Dedifferentiated amniotic fluid mesenchymal stem cell (primary cell): ENCODE measurements around the gene MCM10.
"Not testable (repeated sequence)": the region's sequence is repeated elsewhere in the genome, so short reads cannot be mapped to it uniquely, and the experiment has no call there.

ENCODE experiments used
- DNase-seq: peaks from one replicate; pipeline ENCODE4 v3.0.0-alpha.2; 2016; ENCODE audit errors: extremely low spot score

MCM10 gene

DNA sequence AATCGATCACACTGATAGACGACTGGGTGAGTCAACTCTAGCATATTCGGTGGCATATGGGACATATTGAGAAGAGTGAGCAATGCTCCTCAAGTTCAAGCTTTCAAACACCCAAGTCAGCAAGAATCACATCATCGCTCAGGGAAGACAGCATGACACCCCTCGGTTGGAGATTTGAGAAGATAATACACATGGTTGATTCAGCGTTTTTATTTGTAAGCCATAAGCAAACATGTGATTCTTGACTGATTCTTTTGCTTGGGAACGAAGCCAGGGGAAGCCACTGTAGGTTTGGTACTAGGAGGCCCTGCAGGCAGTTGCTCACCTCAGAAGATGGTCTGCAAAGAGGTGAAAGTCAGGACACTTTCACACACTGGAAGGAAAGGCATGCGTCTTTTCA lies 60.2 kb downstream of the MCM10 start:
- DNase-seq, result no peak

DNA sequence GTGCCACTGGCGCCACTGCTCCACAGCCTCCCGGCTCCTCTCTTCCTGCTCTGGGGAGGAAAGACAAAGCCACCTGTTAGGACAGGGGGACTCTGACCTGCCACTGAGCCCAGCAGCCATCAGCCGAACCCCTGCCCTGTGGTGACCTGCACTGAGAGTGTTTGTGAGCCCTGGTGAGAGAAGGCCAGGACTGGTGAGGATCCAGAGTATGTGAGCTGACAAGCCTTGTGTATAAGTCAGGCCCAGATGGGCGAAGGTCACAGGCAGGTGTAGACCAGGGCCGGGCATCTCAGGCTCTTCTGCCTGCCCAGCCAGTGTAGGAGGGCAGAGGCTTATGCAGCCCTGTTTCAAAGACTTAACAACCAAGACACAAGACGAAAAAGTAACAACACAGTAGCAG lies 60.8 kb downstream of the MCM10 start:
- DNase-seq, result no peak

DNA sequence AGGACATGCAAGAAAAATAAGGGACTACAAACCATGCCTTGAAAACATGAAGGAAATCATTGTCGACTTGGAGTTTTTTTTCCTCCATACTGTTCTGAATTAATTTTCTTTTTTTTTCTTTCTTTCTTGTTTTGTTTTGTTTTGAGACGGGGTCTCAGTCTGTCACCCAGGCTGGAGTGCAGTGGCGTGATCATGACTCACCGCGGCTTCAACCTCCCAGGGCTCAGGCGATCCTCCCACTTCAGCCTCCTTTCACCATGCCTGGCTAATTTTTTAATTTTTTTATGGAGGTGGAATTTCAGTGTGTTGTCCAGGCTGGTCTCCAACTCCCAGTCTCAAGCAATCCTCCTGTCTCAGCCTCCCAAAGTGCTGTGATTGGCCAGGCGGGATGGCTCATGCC lies 61.2 kb downstream of the MCM10 start:
- no peak for DNase-seq

DNA sequence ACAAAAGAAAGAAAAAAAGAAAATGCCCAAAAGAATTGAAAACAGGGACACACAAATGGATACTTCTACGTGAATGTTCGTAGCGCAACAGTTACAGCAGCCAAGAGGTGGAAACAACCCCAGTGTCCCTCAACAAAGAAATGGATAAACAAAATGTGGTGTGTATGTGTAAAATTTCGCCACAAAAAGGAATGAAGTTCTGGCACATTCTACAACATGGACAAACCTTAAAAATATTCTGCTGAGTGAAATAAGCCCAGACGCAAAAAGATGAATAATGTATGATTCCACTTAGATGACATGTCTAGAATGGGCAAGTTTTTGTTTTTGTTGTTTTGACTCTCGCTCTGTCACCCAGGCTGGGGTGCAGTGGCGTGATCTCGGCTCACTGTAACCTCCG lies 61.9 kb downstream of the MCM10 start:
- no peak for DNase-seq

DNA sequence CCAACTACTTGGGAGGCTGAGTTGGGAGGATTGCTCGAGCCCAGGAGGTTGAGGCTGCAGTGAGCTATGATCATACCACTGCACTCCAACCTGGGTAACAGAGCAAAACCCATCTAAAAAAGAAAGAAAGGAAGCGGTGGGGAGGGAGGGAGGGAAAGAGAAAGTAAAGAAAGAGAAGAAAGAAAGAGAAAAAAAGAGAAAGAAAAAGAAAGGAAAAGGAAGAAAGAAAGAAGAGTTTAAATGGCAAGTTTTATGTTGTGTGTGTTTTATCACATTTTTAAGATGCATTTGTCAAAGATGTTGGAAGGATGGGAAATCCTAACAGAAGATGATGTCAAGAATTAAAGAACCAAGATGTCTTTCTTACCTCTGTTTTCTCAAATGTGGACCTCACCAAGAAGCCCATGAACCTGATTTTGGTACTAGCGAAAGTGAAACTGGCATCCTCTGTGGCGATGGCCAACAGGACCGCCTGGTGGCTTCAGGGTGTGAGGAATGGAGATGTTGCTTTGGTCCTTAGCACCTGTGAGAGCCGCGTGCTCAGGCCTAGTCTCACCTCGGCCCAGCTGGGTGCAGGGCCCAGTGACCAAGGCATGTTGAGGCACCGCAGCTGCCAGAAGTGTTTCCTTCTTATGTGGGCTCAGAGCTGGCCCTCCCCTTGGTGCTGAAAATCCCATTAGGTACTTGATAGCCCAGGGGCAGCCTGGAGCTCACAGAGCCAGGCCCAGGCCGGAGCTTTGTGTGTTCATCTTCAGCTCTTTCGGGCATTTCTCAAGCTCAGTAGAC lies 63.0 kb downstream of the MCM10 start:
- no peak for DNase-seq

DNA sequence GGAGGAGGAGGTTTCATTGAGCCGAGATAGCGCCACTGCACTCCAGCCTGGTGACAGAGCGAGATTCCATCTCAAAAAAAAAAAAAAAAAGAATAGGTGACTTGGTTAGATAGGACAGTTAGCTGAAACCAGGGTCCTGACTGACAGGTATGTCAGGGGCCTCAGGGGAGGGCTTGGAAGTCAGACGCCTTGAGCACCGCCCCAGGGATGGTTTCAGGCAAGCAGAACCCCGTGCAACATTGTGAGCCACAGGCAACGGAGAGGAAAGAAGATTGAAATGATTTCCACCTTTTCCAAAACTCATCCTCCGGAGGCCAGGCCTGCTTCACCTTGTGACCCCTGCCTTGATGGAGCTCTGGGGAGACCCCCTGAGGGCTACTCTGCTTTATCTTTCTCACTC lies 64.2 kb downstream of the MCM10 start:
- DNase-seq, result no peak

DNA sequence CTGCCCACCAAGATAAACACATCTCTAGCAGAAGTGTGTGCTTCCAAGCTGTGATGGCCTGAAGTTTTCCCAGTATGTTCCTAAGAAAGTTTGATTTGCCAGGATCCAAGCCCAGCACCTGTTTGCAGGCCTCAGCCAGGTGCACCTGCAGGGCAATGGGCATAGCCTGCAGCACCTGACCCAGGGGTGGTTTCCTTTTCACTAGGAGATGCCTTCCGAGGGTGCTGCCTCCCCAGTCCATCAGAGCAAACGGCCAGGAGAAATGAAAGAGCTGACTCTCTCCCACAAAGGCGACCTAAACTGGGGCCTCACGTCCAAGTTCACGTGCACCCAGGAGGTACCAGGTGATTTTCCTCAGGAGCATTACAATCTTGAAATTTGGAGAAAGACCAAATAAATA lies 65.7 kb downstream of the MCM10 start:
- no peak for DNase-seq

DNA sequence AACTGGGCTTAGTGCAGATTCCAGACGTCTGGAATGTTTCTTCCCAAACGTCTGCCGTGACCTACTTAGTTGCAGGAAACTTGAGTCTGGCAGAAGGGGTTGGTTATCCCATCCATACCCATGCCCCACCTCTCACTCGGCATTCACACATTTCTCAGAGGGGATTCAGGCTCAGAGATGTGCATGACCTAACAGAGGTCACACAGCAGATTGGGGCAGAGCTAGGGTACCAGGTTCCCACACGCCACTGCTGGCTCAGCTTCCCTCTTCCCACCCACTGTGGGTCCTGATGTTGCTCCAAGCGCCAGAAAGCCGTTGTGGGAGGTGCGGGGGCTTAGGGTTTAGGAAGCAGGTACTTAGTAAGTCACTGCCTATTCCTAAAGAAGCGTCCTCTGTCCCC lies 69.8 kb downstream of the MCM10 start:
- no peak for DNase-seq

DNA sequence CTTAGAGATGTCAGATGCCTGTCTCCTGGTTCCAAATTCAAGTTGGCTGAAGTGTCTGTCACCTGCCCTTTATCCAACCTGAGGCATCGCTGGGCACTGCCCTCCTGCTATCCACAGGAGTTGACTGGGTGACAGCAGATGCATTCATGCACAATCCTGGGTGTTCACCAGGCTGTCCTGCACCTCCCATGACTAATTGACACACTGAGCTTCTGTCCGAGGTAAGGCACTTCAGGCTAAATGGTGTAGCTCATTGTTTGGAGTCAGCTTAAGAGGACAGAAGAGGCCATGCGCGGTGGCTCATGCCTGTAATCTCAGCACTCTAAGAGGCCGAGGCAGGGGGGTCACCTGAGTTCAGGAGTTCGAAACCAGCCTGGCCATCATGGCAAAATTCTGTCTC lies 70.5 kb downstream of the MCM10 start:
- DNase-seq, result no peak

DNA sequence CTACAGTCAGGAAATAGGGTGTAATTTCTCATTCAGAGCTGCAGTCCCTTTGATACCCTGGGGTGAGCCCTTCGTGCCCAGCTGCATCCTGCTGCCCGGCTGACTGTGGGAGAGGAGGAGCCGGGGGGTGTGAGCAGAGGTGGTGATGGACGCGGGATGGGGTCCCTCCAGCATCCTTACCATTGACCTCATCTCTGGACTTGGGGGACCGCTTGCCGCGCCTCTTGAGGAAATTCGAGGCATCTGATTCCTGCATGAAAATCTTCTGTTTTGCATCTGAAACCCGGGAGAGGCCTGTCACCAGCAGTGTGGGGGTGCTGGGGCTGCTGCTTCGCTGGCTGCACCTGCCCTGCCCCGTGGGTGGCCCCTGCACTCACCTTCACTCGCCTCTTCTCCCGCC lies 72.0 kb downstream of the MCM10 start:
- DNase-seq, result no peak

DNA sequence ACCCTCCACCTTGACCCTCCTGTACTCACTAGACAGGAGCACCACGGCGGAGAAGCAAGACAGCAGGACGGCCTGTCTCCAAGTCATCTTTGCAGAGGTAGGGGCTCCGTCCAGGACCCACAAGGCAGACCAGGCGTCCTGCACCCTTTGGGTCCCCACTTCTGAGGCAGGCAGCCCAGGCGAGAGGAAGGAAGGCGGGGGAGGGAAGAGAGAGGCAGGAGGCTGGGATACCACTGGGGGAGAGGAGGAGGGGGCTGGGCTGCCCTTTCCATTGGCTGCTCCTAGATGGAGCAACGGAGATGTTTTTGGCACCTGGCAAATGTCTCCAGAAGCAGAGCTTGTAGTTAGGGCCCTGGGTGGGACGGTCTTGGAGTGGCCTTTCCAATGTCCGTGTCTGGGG lies 72.8 kb downstream of the MCM10 start, which contains the start of gene UCMA:
Gene UCMA (minus strand): TSS at position 203 of the 400 bp plus-strand sequence. CDS start 116 bp downstream, at position 87.
- DNase-seq, result no peak

DNA sequence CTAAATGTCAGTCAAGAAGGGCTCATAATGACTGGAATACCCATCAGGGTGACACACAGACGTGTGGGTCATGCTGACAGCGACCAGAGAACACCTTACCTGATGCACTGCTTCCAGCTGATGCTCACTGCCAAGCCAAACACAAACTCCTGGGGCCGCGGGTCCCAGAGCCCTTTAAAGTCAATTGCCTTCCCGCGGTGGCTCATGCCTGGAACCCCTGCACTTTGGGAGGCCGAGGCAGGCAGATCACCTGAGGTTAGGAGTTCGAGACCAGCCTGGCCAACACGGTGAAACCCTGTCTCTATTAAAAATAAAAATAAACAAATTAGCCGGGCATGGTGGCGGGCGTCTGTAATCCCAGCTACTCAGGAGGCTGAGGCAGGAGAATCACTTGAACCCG lies 73.4 kb downstream of the MCM10 start:
- DNase-seq, result not testable (repeated sequence)

DNA sequence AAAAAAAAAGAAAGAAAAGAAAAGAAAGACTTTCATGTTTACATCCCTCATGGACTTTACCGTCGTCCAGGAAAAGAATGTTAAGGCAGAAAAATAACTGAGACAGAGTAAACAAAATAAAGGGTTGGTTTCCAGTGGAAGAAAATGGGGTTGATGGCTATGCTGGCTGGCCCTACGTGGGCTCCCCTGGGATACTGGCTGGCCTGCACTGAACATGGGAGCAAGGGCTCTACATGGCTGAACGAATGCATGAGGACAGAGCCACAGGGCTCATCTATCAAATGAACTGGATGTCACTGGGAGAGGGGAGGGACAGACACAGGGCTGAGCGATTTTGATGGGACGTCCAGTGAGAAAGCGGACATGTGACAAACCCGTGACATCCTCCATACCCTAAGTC lies 75.3 kb downstream of the MCM10 start:
- no peak for DNase-seq

DNA sequence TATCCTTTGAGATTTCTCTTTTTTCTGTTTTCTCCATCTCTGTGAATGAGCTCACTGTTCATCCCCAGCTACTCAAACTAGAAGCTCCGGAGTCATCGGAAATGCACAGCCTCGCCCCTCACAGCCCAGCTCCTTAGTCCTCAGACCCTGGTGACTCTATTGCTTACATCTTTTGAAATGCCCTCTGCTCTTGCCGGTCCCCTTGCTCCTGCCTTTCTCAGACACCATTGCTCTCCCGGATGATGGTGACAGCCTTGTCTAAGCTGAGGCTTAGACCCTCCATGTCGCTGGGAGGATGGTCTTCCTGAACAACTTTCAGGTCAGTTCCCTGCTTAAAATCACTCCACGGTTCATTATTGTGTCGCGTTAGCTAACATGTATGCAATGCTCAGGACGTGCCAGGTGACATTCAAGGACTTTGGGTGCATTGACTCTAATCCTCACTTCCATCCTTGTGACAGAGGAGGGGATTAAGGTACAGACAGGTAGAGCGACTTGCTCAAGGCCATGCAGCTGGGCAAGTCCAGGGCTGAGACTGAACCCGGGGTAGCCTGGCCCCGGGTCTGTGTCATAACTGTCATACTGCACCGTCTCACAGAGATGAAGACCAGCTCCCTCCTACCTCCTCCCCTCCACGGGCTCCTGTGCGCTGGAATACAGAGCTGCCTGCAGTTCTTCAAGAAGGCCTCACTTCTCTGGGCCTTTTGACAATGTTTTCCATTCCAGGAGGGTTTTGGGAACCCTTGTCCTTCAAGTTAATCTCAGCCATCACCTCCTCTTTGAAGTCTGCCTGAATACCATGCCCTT lies 77.1 kb downstream of the MCM10 start:
- no peak for DNase-seq

DNA sequence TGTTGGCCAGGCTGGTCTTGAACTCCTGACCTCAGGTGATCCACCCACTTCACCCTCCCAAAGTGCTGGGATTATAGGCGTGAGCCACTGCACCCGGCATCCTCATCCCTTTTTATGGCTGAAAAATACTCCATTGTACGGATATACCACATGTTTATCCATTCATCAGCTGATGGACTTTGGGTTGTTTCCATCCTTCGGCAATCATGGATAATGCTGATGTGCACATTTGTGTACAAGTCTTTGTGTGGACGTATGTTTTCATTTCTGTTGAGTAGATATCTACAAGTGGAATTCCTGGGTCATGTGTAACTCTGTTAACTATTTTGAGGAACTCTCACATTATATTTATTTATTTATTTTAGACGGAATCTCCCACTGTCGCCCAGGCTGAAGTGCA lies 78.6 kb downstream of the MCM10 start:
- DNase-seq, result no peak

DNA sequence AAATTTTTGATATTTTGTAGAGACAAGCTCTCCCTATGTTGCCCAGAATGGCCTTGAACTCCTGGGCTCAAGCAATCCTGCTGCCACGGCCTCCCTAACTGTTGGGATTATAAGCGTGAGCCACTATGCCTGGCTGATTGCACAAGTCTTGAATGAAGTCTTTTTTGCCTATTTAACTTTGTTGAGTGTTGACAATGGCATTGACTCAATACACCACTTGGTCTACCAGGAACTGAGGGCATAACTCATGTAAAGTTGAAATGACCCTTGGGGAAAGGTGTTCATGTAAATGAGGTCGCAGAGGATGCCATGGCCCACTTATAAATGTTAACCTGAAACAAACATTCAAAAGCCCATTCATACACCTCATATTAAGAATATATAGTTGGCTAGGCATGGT lies 80.3 kb downstream of the MCM10 start:
- DNase-seq, result no peak

DNA sequence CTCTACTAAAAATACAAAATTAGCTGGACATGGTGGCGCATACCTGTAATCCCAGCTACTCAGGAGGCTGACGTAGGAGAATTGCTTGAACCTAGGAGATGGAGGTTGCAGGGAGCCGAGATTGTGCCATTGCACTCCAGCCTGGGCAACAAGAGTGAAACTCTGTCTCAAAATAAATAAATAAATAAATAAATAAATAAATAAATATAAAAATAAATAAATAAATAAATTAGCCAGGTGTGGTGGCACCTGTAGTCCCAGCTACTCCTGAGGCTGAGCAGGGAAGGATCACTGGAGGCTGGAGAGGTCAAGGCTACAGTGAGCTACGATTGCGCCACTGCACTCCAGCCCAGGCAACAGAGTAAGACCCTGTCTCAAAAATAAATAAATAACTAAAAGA lies 80.9 kb downstream of the MCM10 start:
- DNase-seq, result not testable (repeated sequence)

DNA sequence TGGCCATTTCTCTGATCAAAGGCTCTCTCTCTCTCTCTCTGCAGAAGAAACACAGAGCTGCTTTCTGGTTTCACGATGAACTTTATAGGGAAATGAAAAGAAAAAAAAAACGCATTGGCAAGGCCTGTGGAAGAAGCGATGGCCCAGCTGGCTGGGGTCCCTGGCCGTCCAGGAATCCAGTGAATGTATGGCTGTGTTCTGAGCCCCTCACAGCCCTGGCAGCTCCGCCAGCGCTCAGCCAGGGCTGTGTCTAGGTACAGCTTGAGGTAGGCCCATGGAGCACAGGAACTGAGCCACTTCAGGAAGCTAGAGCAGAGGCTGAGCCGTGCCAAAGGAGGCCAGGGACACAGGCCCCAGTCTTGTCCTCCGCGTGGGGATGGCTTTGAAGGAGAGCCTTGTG lies 85.9 kb downstream of the MCM10 start:
- DNase-seq, result no peak

DNA sequence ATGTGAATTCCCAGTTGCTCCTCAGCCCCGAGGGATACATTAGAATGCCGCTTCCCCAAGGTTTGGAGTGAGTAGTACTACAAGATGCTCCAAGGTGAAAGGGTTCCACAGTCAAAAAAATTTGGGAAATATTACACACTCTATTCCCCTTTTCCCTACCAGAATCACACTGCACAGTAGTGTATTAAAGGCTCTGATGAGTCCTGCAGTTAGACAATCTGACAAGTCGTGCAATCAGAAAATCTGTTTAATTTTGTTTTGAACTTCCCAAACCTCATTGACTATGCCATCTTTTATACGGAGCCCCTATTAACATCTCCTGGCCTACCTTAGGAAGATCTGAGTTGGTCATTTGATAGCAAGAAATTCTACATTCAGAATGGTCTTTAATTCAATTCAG lies 86.4 kb downstream of the MCM10 start:
- no peak for DNase-seq

DNA sequence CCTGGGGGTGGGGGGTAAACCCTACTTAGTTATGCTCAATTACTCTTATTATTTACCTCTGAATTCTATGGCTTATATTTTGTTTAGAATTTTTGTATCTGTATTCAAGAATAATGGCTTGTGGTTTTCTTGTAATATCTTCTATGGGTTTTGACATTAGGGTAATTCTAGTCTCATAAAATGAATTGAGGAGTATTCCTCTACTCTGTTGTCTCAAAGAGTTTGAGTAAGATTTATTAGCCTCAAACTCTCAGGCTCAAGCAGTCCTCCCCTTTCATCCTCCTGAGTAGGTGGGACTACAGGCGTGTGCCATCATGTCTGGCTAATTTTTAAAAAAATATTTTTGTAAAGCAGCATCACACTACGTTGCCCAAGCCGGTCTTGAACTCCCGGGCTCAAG lies 92.4 kb downstream of the MCM10 start:
- DNase-seq, result no peak

DNA sequence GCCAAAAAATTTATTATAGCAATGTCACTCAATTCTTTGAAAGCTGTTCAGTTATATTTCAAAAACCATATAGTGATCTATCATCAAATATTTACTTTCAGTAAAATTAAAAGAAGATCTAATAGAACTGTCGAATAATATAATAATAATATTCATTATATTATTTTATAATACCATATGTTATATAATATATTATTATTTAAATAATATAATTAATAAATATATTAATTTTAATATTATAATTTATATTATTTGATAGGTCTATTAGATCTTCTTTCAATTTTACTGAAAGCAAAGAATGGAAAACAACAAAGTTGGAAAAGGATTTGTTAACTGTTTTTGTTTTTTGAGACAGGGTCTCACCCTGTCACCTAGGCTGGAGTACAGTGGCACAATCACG lies 95.3 kb downstream of the MCM10 start:
- no peak for DNase-seq

DNA sequence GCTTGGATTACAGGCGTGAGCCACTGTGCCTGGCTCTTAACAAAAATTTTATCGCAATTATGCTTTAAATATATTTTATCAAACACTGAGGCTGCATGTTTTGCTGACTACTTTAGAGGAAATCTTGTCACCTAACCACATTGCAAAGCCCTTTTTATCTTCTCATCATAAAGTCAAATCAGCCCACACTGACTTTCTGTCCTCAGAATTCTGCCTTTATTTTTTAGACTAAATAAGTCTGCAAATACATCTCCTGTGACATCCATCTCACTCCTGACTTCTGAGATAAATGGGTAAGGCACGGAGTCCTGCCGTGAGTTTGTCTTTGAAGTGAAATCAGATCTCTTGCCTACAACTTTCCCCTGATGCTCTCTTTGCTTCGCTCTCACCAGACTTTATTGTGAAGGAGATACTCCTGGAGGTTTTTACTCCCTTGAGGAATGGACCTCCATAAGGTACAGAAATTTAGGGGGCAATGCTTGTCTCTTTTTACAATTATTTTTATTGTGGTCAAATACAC lies 96.3 kb downstream of the MCM10 start:
- DNase-seq, result no peak
